ENCODE data around the gene ATOH8.

The ATOH8 gene

DNA sequence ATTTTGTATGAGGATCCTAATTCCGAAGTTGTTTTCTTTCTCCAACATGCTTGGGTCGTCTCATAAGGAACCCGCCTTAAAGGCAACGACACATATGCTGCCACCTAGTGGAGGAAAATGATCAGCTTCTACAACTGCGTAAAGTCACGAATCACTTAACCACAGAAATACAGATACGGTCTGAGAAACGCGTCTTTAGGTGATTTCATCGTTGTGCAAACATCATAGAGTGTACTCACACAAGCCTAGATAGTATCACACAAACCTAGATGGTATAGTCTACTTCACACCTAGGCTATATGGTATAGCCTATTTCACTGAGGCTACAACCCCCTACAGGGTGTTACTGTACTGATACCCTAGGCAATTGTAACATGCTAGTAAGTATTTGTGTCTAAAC, 46.5 kb upstream of the ATOH8 start:
- H3K4me3 ChIP-seq (ENCODE audit: low read depth, low read length), result no peak overlapping the region
- DNase-seq (ENCODE audit: low read depth), result peak; percentile 91
- TF ChIP-seq, protein P1, sequence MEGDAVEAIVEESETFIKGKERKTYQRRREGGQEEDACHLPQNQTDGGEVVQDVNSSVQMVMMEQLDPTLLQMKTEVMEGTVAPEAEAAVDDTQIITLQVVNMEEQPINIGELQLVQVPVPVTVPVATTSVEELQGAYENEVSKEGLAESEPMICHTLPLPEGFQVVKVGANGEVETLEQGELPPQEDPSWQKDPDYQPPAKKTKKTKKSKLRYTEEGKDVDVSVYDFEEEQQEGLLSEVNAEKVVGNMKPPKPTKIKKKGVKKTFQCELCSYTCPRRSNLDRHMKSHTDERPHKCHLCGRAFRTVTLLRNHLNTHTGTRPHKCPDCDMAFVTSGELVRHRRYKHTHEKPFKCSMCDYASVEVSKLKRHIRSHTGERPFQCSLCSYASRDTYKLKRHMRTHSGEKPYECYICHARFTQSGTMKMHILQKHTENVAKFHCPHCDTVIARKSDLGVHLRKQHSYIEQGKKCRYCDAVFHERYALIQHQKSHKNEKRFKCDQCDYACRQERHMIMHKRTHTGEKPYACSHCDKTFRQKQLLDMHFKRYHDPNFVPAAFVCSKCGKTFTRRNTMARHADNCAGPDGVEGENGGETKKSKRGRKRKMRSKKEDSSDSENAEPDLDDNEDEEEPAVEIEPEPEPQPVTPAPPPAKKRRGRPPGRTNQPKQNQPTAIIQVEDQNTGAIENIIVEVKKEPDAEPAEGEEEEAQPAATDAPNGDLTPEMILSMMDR (IDR thresholded peaks at IDR 0.05; ENCODE audit: insufficient read depth, low read depth, low read length, missing control alignments), result peak; percentile 79

DNA sequence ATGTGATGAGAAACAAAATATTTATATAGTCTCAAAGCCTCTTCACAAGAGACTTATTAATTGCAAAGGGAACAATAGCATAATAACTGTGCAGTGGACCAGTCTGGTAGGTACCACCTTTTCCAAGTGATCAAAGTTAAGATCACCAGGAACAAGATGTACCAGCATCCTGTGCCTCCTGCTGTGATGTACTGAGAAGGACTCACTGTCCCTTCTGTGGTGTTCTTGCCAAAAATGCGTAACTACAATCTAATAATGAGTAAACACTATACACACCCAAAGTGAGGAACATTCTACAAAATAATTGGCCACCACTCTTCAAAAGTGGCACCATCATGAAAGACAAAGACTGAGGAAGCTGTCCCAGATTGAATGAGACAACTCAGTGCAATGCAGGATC, 45.1 kb upstream of the ATOH8 start:
- DNase-seq (ENCODE audit: low read depth), result no peak
- H3K4me3 ChIP-seq (ENCODE audit: low read depth, low read length), result no peak overlapping the region
- TF ChIP-seq, protein P1 (IDR thresholded peaks at IDR 0.05; ENCODE audit: insufficient read depth, low read depth, low read length, missing control alignments), result no peak

DNA sequence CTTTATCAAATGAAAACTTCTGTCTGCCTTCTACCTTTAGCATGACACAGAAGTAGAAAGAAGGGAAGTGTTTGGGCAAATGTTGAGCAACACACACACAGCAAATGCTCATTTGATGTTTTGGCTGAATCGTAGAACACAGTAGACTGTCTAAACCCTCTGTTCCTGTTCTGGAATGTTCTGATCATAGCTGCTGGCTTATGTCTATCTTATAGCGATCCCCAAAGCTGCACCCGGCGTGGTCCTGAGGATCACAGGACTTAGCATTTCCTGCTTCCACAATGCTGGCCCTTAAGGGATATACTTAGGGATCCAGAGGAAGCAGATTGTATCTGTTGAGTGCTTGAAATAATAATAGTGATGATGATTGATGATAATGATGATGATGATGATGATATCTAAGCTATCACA, 44.4 kb upstream of the ATOH8 start:
- TF ChIP-seq, protein P1 (IDR thresholded peaks at IDR 0.05; ENCODE audit: insufficient read depth, low read depth, low read length, missing control alignments), result no peak
- no peak overlapping the region for H3K4me3 ChIP-seq (ENCODE audit: low read depth, low read length)
- DNase-seq (ENCODE audit: low read depth), result no peak

DNA sequence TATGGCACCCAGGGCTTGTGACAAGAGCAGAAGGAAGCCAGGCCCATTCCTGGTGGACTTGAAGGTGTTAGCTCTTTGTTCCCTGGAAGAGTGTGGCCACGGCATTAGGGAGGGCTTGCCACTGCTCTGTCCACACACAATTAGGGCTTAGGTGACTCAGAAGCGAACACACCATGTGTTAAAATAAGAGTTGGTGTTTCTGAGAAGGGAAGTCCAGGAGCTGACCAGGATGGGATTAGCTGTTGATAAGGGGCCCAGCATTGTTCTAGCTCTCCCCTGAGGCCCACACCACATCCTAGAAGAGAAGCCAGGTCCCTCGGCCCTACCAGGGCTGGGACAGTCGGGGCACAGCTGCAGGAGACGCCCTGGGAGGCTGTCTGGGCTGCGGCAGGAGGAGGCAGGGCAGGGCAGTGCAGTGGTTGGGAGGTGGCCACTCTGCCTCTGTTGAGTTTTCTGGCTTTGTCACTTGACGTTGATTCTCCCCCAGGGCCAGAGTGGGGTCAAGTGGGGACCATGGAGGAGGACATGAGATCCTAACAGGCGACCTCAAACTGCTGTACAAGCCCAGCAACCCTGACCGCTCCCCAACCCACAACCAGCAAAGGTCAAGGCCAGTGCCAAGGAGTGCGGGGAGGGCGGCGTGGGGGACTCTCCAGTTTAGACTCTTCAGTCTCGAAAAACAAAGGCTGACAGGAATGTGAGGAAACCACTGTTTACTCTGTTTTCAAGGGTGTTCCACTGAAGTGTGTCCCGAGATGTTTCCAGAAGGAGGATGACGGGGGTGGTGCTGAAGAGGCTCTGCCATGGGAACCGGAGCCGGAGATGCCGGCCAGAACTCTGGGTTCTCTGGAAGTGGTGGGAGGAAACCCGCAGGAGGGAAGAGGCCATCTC, 42.9 kb upstream of the ATOH8 start:
- TF ChIP-seq, protein P1 (IDR thresholded peaks at IDR 0.05; ENCODE audit: insufficient read depth, low read depth, low read length, missing control alignments), result no peak
- no peak for DNase-seq (ENCODE audit: low read depth)
- no peak overlapping the region for H3K4me3 ChIP-seq (ENCODE audit: low read depth, low read length)

DNA sequence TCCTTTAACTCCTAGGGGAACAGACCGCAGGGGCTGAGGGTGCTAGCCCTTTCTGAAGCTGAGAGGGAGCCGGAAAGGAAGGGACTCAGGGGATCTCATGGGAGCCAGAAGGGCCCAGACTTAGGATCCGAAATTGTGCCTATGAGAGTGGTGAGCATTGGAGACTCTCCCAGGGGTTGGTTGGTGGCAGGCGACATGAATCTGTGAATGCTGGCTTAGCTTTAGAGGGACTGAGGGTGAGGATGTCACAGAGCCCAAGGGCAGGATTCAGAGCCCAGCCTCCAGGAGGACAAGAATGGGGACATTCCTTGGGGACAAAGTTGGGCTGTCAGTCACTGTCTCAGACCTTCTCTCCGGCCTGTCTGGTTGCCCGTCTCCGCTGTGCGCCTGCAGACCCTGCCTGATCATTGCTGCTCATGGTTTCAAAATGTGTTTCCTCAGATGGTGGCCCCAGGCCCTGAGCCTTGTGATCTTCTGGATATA, 42.2 kb upstream of the ATOH8 start:
- no peak for DNase-seq (ENCODE audit: low read depth)
- H3K4me3 ChIP-seq (ENCODE audit: low read depth, low read length), result no peak overlapping the region
- TF ChIP-seq, protein P1 (IDR thresholded peaks at IDR 0.05; ENCODE audit: insufficient read depth, low read depth, low read length, missing control alignments), result no peak

DNA sequence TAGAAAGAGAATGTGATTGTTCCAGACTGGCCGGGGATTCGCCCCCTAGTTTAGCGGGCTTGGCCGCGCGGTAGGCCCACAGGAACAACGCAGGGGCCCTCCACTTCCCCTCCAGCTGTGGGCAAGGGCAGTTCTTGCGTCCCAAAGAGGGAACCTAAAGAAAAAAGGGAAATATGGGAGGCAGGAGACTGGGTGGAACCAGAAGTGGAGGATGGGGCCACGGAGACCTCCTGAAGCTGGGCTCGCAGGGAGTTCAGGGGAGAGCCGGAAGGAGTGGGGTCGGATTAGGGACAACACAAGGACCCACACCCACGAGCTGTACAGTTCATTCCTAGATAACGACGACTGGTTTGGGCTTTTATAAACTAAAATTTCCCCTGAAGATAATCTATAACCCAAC, 41.5 kb upstream of the ATOH8 start:
- H3K4me3 ChIP-seq (ENCODE audit: low read depth, low read length), result no peak overlapping the region
- TF ChIP-seq, protein P1 (IDR thresholded peaks at IDR 0.05; ENCODE audit: insufficient read depth, low read depth, low read length, missing control alignments), result no peak
- no peak for DNase-seq (ENCODE audit: low read depth)
